HEK293 (cell line): ENCODE results near the gene TSEN54.

Source experiments
- BCL11A ChIP-seq: fragments of 450-650 bp; formaldehyde crosslinking; IDR thresholded peaks from 2 replicates; pipeline ENCODE4 v1.5.1; 2016; ENCODE audit warnings: low read depth, missing biosample characterization, missing genetic modification characterization
- KLF1 ChIP-seq: fragments of 450-650 bp; formaldehyde crosslinking; IDR thresholded peaks from 2 replicates; pipeline ENCODE4 v1.5.1; 2016; ENCODE audit warnings: missing biosample characterization, missing genetic modification characterization
- KLF8 ChIP-seq: fragments of 450-650 bp; formaldehyde crosslinking; IDR thresholded peaks from 2 replicates; pipeline ENCODE4 v1.5.1; 2016; ENCODE audit warnings: missing biosample characterization, missing genetic modification characterization
- SCRT1 ChIP-seq: fragments of 450-650 bp; formaldehyde crosslinking; IDR thresholded peaks from 2 replicates; pipeline ENCODE4 v1.5.1; 2016; ENCODE audit warnings: missing biosample characterization, missing genetic modification characterization, borderline replicate concordance
- YY1 ChIP-seq: fragments of 450-650 bp; formaldehyde crosslinking; IDR thresholded peaks from 2 replicates; pipeline ENCODE4 v1.5.1; 2018; ENCODE audit warnings: missing biosample characterization, missing genetic modification characterization
- ZNF10 ChIP-seq: fragments of 450-650 bp; formaldehyde crosslinking; IDR thresholded peaks from 2 replicates; pipeline ENCODE4 v1.5.1; 2017; ENCODE audit warnings: missing biosample characterization, missing genetic modification characterization
- ZNF155 ChIP-seq: fragments of 450-650 bp; formaldehyde crosslinking; IDR thresholded peaks from 2 replicates; pipeline ENCODE4 v1.5.1; 2016; ENCODE audit warnings: missing biosample characterization, missing genetic modification characterization
- ZNF16 ChIP-seq: fragments of 450-650 bp; formaldehyde crosslinking; IDR thresholded peaks from 2 replicates; pipeline ENCODE4 v1.5.1; 2016; ENCODE audit warnings: low read depth, missing biosample characterization, missing genetic modification characterization
- ZNF174 ChIP-seq: fragments of 450-650 bp; formaldehyde crosslinking; IDR thresholded peaks from 2 replicates; pipeline ENCODE4 v1.5.0; 2017; ENCODE audit warnings: missing biosample characterization, mild to moderate bottlenecking, missing genetic modification characterization
- ZNF202 ChIP-seq: fragments of 450-650 bp; formaldehyde crosslinking; IDR thresholded peaks from 2 replicates; pipeline ENCODE4 v1.5.1; 2016; ENCODE audit warnings: missing biosample characterization, missing genetic modification characterization, borderline replicate concordance
- ZNF248 ChIP-seq: fragments of 450-650 bp; formaldehyde crosslinking; IDR thresholded peaks from 2 replicates; pipeline ENCODE4 v1.5.1; 2017; ENCODE audit warnings: missing biosample characterization, missing genetic modification characterization
- ZNF274 ChIP-seq, 2 experiments: fragments of 200-500 bp in 1 of 2; fragments of 450-650 bp in 1 of 2; sonication (Bioruptor generic) in 1 of 2; formaldehyde crosslinking in 1 of 2; IDR thresholded peaks; 2 replicates each; pipeline versions ENCODE4 v1.5.1 to v1.6.1; 2014 to 2016; ENCODE audit warnings: borderline replicate concordance in 1 of 2, inconsistent platforms in 1 of 2, low read length in 1 of 2, missing biosample characterization in 1 of 2, missing genetic modification characterization in 1 of 2
- ZNF292 ChIP-seq: fragments of 450-650 bp; formaldehyde crosslinking; IDR thresholded peaks from 2 replicates; pipeline ENCODE4 v1.5.1; 2016; ENCODE audit warnings: low read depth, missing biosample characterization, missing genetic modification characterization, borderline replicate concordance
- ZNF366 ChIP-seq: fragments of 450-650 bp; formaldehyde crosslinking; conservative IDR thresholded peaks from 2 replicates; pipeline ENCODE4 v1.5.1; 2016; ENCODE audit warnings: missing biosample characterization, missing genetic modification characterization
- ZNF37A ChIP-seq: fragments of 450-650 bp; IDR thresholded peaks from 2 replicates; pipeline ENCODE4 v1.5.1; 2018; ENCODE audit warnings: missing biosample characterization, missing genetic modification characterization
- ZNF416 ChIP-seq: fragments of 450-650 bp; formaldehyde crosslinking; IDR thresholded peaks from 2 replicates; pipeline ENCODE4 v1.5.1; 2016; ENCODE audit warnings: missing biosample characterization, missing genetic modification characterization
- ZNF585B ChIP-seq: fragments of 450-650 bp; formaldehyde crosslinking; IDR thresholded peaks from 2 replicates; pipeline ENCODE4 v1.5.1; 2016; ENCODE audit warnings: missing biosample characterization, missing genetic modification characterization
- ZNF623 ChIP-seq: fragments of 450-650 bp; formaldehyde crosslinking; IDR thresholded peaks from 2 replicates; pipeline ENCODE4 v1.5.1; 2016; ENCODE audit warnings: missing biosample characterization, missing genetic modification characterization
- ZNF626 ChIP-seq: fragments of 450-650 bp; sonication (Bioruptor Pico); formaldehyde crosslinking; IDR thresholded peaks from 2 replicates; pipeline ENCODE4 v1.5.1; 2018; ENCODE audit warnings: missing biosample characterization, missing genetic modification characterization, inconsistent platforms
- ZNF664 ChIP-seq: fragments of 450-650 bp; formaldehyde crosslinking; IDR thresholded peaks from 2 replicates; pipeline ENCODE4 v1.5.1; 2016; ENCODE audit warnings: missing biosample characterization, missing genetic modification characterization
- ZNF768 ChIP-seq: fragments of 450-650 bp; formaldehyde crosslinking; IDR thresholded peaks from 2 replicates; pipeline ENCODE4 v1.5.1; 2018; ENCODE audit warnings: missing biosample characterization, mild to moderate bottlenecking, missing genetic modification characterization
- ZSCAN30 ChIP-seq: fragments of 450-650 bp; IDR thresholded peaks from 2 replicates; pipeline ENCODE4 v1.5.1; 2018; ENCODE audit warnings: missing biosample characterization, mild to moderate bottlenecking, missing genetic modification characterization, moderate library complexity
- TF ChIP-seq, protein P1 (sequence below): fragments of 450-650 bp; formaldehyde crosslinking; IDR thresholded peaks from 2 replicates; pipeline ENCODE4 v1.5.1; 2017; ENCODE audit warnings: missing biosample characterization, missing genetic modification characterization
- TF ChIP-seq, protein P2 (sequence below): fragments of 450-650 bp; formaldehyde crosslinking; IDR thresholded peaks from 2 replicates; pipeline ENCODE4 v1.5.1; 2016; ENCODE audit warnings: missing biosample characterization, missing genetic modification characterization
- TF ChIP-seq, protein P3 (sequence below): fragments of 450-650 bp; formaldehyde crosslinking; IDR thresholded peaks from 2 replicates; pipeline ENCODE4; 2016; ENCODE audit warnings: missing biosample characterization, missing genetic modification characterization
- TF ChIP-seq, protein P4 (sequence below): fragments of 450-650 bp; formaldehyde crosslinking; IDR thresholded peaks from 2 replicates; pipeline ENCODE4 v1.5.1; 2016; ENCODE audit warnings: missing biosample characterization, missing genetic modification characterization
- TF ChIP-seq, protein P5 (sequence below): IDR thresholded peaks from 2 replicates; pipeline ENCODE4 v1.6.1; 2011; ENCODE audit warnings: mild to moderate bottlenecking, low read depth, low read length, borderline replicate concordance
- TF ChIP-seq, protein P6 (sequence below): fragments of 450-650 bp; formaldehyde crosslinking; IDR thresholded peaks from 2 replicates; pipeline ENCODE4 v1.5.1; 2016; ENCODE audit warnings: missing biosample characterization, missing genetic modification characterization
- TF ChIP-seq, protein P7 (sequence below): fragments of 450-650 bp; formaldehyde crosslinking; conservative IDR thresholded peaks from 2 replicates; pipeline ENCODE4 v1.5.1; 2016; ENCODE audit warnings: low read depth, missing biosample characterization, missing genetic modification characterization

The TSEN54 gene

DNA sequence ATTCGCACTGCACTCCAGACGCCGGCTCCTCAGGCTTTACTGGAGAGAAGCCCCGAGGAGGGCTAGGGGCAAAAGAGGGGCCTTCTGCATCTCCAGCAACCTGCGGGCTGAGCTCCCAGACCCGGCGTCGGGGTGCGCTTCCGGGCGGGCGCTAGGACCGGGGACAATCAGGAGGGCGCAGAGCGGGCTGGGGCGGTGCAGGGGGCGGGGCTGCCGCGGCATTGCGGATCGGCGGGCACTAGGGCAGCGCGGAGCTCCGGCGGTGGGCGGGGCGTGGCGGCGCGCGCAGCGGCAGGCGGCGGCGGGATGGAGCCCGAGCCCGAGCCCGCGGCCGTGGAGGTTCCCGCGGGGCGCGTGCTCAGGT, at the start of gene TSEN54 (continued):
- TF ChIP-seq, protein P1, sequence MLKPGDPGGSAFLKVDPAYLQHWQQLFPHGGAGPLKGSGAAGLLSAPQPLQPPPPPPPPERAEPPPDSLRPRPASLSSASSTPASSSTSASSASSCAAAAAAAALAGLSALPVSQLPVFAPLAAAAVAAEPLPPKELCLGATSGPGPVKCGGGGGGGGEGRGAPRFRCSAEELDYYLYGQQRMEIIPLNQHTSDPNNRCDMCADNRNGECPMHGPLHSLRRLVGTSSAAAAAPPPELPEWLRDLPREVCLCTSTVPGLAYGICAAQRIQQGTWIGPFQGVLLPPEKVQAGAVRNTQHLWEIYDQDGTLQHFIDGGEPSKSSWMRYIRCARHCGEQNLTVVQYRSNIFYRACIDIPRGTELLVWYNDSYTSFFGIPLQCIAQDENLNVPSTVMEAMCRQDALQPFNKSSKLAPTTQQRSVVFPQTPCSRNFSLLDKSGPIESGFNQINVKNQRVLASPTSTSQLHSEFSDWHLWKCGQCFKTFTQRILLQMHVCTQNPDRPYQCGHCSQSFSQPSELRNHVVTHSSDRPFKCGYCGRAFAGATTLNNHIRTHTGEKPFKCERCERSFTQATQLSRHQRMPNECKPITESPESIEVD (tag by site-specific recombination), result no peak
- TF ChIP-seq ZNF274 (IDR thresholded peaks at IDR 0.05; ENCODE audit: low read length) (no peak), ZNF274 (tag by site-specific recombination; IDR thresholded peaks at IDR 0.05; ENCODE audit: borderline replicate concordance) (no peak), ZNF623 (tag by site-specific recombination) (no peak), ZNF664 (tag by site-specific recombination) (no peak), ZNF248 (tag by site-specific recombination) (no peak), ZNF292 (tag by site-specific recombination) (no peak), ZNF37A (tag by site-specific recombination) (no peak), ZNF585B (0 out of 2 replicates have a peak, but pooled peaks have one; percentile 3), ZNF366 (no peak), ZNF174 (tag by site-specific recombination) (no peak), ZNF10 (tag by site-specific recombination) (no peak), ZNF16 (tag by site-specific recombination) (no peak), ZNF202 (tag by site-specific recombination) (no peak), ZSCAN30 (tag by site-specific recombination) (peak; percentile 64), KLF8 (tag by site-specific recombination) (peak; percentile 94), BCL11A (tag by site-specific recombination) (0 out of 2 replicates have a peak, but pooled peaks have one; percentile 10), SCRT1 (tag by site-specific recombination) (no peak), ZNF626 (tag by site-specific recombination) (no peak), ZNF768 (tag by site-specific recombination) (no peak), ZNF155 (tag by site-specific recombination) (no peak), KLF1 (no peak; the same call in 1 of the 2 replicates), YY1 (tag by site-specific recombination) (0 out of 2 replicates have a peak, but pooled peaks have one; percentile 22), ZNF416 (tag by site-specific recombination) (no peak)
- TF ChIP-seq, protein P2, sequence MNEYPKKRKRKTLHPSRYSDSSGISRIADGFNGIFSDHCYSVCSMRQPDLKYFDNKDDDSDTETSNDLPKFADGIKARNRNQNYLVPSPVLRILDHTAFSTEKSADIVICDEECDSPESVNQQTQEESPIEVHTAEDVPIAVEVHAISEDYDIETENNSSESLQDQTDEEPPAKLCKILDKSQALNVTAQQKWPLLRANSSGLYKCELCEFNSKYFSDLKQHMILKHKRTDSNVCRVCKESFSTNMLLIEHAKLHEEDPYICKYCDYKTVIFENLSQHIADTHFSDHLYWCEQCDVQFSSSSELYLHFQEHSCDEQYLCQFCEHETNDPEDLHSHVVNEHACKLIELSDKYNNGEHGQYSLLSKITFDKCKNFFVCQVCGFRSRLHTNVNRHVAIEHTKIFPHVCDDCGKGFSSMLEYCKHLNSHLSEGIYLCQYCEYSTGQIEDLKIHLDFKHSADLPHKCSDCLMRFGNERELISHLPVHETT (tag by site-specific recombination), result peak; percentile 46
- TF ChIP-seq, protein P3, sequence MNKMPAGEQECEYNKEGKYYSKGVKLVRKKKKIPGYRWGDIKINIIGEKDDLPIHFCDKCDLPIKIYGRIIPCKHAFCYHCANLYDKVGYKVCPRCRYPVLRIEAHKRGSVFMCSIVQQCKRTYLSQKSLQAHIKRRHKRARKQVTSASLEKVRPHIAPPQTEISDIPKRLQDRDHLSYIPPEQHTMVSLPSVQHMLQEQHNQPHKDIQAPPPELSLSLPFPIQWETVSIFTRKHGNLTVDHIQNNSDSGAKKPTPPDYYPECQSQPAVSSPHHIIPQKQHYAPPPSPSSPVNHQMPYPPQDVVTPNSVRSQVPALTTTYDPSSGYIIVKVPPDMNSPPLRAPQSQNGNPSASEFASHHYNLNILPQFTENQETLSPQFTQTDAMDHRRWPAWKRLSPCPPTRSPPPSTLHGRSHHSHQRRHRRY (tag by site-specific recombination), result no peak
- TF ChIP-seq, protein P4, sequence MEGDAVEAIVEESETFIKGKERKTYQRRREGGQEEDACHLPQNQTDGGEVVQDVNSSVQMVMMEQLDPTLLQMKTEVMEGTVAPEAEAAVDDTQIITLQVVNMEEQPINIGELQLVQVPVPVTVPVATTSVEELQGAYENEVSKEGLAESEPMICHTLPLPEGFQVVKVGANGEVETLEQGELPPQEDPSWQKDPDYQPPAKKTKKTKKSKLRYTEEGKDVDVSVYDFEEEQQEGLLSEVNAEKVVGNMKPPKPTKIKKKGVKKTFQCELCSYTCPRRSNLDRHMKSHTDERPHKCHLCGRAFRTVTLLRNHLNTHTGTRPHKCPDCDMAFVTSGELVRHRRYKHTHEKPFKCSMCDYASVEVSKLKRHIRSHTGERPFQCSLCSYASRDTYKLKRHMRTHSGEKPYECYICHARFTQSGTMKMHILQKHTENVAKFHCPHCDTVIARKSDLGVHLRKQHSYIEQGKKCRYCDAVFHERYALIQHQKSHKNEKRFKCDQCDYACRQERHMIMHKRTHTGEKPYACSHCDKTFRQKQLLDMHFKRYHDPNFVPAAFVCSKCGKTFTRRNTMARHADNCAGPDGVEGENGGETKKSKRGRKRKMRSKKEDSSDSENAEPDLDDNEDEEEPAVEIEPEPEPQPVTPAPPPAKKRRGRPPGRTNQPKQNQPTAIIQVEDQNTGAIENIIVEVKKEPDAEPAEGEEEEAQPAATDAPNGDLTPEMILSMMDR (tag by site-specific recombination), result no peak
- TF ChIP-seq, protein P5, sequence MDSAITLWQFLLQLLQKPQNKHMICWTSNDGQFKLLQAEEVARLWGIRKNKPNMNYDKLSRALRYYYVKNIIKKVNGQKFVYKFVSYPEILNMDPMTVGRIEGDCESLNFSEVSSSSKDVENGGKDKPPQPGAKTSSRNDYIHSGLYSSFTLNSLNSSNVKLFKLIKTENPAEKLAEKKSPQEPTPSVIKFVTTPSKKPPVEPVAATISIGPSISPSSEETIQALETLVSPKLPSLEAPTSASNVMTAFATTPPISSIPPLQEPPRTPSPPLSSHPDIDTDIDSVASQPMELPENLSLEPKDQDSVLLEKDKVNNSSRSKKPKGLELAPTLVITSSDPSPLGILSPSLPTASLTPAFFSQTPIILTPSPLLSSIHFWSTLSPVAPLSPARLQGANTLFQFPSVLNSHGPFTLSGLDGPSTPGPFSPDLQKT, result peak; percentile 62; the same call in 1 of the 2 replicates
- TF ChIP-seq, protein P6, sequence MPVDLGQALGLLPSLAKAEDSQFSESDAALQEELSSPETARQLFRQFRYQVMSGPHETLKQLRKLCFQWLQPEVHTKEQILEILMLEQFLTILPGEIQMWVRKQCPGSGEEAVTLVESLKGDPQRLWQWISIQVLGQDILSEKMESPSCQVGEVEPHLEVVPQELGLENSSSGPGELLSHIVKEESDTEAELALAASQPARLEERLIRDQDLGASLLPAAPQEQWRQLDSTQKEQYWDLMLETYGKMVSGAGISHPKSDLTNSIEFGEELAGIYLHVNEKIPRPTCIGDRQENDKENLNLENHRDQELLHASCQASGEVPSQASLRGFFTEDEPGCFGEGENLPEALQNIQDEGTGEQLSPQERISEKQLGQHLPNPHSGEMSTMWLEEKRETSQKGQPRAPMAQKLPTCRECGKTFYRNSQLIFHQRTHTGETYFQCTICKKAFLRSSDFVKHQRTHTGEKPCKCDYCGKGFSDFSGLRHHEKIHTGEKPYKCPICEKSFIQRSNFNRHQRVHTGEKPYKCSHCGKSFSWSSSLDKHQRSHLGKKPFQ (tag by site-specific recombination), result no peak
- TF ChIP-seq, protein P7, sequence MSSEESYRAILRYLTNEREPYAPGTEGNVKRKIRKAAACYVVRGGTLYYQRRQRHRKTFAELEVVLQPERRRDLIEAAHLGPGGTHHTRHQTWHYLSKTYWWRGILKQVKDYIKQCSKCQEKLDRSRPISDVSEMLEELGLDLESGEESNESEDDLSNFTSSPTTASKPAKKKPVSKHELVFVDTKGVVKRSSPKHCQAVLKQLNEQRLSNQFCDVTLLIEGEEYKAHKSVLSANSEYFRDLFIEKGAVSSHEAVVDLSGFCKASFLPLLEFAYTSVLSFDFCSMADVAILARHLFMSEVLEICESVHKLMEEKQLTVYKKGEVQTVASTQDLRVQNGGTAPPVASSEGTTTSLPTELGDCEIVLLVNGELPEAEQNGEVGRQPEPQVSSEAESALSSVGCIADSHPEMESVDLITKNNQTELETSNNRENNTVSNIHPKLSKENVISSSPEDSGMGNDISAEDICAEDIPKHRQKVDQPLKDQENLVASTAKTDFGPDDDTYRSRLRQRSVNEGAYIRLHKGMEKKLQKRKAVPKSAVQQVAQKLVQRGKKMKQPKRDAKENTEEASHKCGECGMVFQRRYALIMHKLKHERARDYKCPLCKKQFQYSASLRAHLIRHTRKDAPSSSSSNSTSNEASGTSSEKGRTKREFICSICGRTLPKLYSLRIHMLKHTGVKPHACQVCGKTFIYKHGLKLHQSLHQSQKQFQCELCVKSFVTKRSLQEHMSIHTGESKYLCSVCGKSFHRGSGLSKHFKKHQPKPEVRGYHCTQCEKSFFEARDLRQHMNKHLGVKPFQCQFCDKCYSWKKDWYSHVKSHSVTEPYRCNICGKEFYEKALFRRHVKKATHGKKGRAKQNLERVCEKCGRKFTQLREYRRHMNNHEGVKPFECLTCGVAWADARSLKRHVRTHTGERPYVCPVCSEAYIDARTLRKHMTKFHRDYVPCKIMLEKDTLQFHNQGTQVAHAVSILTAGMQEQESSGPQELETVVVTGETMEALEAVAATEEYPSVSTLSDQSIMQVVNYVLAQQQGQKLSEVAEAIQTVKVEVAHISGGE (tag by site-specific recombination), result peak; percentile 67
